OCI-M1 (cell line): ENCODE measurements around the gene CCDC102A.

ENCODE experiments used
- DNase-seq: peaks from one replicate; lab custom pipeline; 2025; lab: John Stamatoyannopoulos, UW

CCDC102A gene

GRCh38 chr16:57518520-57518919 is 17.9 kb downstream of the CCDC102A start:
- DNase-seq, result no peak

- DNase-seq, result no peak
These were observed 18.7 kb downstream of the CCDC102A start for GRCh38 chr16:57517397-57518367.

GRCh38 chr16:57516773-57517172 is 19.6 kb downstream of the CCDC102A start:
- DNase-seq, result no peak

GRCh38 chr16:57516176-57516725 is 20.1 kb downstream of the CCDC102A start:
- DNase-seq, result no peak

DNA sequence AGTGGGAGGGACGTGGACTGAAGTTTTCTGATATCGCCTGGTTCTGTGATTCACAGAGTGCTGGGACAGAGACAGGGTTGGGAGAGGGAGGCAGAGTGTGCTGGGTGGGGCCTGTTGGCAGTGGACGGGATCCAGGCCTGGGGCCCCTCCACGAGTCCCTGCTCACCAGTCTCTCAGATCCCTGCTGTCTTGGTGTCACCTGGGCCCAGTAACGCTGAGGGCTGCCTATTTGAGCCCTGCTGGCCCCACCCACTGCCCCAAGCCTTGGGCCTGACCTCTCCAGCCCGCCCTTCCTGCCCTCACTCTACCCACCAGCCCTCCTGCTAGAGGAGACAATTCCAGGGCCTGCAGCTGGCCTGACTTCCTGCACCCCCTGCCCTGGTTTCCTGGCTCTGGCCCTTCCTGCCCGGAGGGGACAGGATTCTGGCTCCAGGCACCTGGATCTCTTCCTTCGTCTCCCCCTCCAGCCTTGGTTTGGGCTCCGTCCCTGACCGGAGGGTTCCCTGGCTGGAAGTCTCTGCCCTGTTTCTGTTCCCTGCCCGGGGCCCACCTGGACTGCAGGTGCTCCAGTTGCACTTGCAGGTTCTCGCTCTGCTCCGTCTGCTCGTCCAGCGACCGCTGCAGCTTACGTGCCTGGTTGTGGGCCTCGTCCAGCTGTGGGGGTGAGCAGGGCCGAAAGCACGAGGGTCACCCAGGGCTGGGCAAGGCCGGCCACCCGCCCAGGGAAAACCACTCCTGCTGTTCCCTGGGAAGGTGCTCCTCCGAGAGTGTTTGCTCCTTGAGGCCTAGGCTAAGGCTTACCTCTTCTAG is 21.4 kb downstream of the CCDC102A start:
- no peak for DNase-seq

DNA sequence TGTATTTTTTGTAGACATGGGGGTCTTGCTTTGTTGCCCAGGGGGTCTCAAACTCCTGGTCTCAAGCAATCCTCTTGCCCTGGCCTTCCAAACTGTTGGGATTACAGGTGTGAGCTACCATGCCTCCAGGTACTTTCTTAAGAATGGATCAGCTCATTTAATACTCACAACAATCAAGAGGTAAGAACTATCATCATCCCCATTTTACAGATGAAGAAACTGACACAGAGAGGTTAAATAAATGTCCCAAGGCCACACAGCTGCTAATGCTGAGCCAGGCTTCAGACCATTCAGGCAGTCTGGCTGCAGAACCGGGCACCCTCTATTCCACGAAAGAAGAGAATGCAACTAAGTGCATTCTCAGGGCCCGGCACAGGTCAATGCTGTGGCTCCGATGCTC is 22.0 kb downstream of the CCDC102A start:
- DNase-seq, result no peak

- no peak for DNase-seq
These were observed 22.8 kb downstream of the CCDC102A start for GRCh38 chr16:57513371-57514102.

GRCh38 chr16:57512296-57513001 is 23.9 kb downstream of the CCDC102A start:
- DNase-seq, result no peak

GRCh38 chr16:57510016-57510871 is 26.1 kb downstream of the CCDC102A start:
- no peak for DNase-seq

DNA sequence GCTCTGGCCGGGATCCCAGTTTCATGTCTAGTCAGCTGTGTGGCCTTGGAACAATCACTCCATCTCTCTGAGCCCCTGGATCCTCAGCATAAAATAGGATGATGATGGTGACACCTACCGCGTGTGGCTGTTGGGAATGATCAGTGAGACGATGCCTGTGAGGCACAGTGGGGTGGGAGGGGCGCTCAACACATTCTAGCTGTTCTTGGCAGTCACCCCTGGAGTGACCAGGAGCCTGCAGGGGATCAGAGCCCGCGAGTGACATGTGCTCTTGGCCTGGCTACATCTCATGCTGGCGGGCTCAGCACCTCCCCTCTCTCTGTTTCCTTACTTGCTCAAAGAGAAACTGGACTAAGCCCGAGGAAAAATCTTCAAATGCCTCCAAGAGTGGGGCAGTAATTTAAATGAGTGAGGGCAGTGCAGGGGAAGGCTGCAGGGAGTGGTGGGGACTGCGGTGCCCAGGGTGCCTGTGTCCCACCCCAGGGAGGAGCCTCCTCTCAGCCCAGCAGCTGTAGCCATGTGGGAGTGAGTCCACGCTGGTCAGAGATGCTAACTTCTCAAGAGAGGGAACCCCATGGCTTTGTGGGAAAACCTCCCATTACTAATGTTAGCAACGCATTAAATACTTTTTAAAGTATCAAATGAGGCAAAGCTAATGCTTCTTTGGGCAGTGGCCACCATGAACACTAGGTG is 27.0 kb downstream of the CCDC102A start:
- no peak for DNase-seq

- DNase-seq, result no peak
These were observed 28.3 kb downstream of the CCDC102A start for GRCh38 chr16:57508035-57508425.

DNA sequence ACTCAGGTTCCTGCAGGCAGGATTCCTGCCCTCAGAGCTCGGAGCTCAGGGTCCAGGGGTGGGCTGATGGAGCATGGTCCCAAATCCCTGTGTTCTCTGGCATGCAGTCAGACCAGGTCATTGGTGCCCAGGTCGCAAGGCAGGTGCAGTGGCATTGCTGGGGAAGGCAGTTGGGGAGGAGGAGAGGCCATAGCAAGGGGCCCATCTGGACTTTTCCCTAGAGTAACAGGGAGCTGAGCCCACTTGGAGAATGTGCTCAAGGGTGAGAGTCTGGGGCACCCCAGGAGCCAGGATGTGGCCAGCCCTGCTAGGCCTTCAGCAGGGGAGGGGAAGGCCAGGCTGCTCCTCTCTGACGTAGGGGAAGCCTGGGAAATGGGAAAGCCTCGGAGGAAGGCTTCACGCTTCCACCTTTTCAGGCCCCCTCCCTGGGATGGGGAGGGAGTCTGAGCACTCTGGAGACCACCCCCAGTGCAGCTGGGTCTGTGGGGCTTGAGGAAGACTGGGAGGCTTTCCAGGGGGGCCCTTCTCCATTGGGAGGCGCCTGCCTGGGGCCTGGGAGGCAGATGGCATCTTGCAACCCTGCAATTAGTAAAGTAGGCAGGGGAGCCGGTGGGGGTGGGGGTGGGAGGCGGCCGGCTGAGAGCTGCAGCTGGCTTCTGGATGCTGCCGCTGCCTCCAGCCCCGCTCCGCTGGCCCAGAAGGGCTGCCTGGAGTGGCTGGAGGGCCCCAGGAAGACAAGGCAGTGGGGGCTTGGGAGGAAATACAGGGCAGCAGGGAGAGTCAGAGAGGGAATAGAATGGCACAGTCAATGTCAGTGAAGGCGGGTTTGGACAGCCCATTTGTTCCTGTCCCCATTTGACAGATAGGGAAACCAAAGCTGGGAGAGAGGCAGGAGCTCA is 29.0 kb downstream of the CCDC102A start:
- DNase-seq, result no peak

DNA sequence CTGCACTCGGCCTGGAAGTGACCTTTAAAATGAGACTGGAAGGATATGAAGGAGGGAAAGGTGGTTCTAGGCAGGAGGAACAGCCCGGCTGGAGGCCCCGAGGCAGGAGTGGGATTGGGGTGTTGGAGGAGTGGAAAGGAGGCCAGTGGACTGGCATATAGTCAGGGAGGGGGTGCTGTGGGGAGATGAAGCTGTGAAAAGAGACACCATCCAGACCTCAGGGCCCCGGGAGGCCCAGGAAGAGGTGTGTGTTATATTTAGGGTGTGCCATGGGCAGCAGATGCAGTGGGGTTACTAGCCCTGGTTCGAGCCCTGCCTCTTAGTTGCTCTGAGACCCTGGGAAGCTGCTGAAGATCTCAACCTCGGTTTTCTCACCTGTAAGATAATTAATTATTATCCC is 31.2 kb downstream of the CCDC102A start:
- no peak for DNase-seq

- DNase-seq, result no peak
These were observed 31.9 kb downstream of the CCDC102A start for GRCh38 chr16:57504491-57504890.

- DNase-seq, result no peak
These were observed 32.4 kb downstream of the CCDC102A start for GRCh38 chr16:57504001-57504400.

GRCh38 chr16:57503366-57503765 is 33.0 kb downstream of the CCDC102A start:
- DNase-seq, result no peak

DNA sequence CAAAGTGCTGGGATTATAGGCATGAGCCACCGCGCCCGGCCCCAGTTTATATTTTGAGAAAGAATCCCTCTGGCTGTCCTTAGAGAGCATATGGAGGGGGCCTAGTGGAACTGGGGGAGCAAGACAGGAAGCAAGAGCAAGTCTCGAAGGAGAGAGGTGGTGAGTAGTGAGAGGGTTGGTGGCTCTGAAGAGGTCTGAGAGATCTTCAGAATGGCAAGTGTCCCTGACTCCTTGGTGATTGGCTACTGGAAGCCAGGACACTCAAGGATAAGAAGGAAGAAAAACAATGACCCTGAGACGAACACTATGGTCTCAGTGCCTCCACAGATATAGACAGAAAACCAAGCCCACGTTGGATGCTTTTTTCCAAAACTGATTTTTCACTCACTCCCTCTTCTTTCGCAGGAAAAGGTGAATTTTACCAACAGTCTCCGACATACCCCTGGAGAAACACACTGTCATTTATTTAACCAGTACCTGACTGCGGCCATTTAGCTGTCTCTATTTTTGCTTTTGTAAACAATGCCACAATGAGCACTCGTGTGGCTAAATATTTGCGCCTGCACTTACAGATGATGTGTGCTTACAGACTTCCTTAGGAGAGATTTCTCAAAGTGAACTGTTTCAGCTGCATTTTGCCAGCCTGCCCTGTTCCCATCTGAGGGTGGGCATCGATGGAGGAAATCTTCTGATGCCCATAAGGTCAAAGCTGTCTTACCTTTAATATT is 34.2 kb downstream of the CCDC102A start:
- no peak for DNase-seq

DNA sequence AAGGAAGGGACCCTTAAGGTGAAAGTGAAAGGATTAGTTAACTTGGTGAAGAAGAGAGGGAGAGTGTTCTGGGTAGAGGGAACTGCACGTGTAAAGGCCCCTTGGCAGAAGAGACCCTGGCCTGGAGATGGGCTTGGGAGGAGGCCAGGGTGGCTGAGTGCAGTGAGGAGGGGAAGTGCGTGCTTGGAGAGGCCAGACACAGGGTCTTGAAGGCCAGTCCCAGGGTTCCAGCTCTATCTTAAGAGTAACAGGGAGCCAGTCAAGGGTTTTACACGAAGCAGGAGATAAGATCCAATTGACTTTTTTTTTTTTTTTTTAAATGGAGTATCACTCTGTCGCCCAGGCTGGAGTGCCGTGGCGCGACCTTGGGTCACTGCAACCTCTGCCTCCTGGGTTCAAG is 34.9 kb downstream of the CCDC102A start:
- DNase-seq, result no peak
